WTC11 (cell line): ENCODE measurements around the gene LGR6. TPM values are rescaled to one million over a fixed set of nuclear protein-coding genes. Genes with fewer than 3 reads are reported as not detected.

ENCODE experiments used
- ATAC-seq: fragments of 200-7000 bp; cut with Tn5 transposase; 2 replicates; pipeline ENCODE4 v1.10.0; 2021; ENCODE audit warnings: mild to moderate bottlenecking, moderate library complexity
- CTCF ChIA-PET: fragments of 300-600 bp; sonication (Branson Sonifier 250); formaldehyde crosslinking; loops from one replicate; lab custom pipeline; 2021; ENCODE audit warnings: antibody characterized with exemption; lab: Charles Lee
- POLR2A ChIA-PET: fragments of 350-600 bp; sonication (Branson Sonifier 250); formaldehyde crosslinking; loops from one replicate; lab custom pipeline; 2021; ENCODE audit warnings: antibody characterized with exemption; lab: Charles Lee
- DNase-seq: peaks from one replicate; pipeline ENCODE4 v3.0.0; 2021; ENCODE audit warnings: low spot score
- H3K27ac Mint-ChIP-seq: 2 replicates; pipeline ENCODE4 v1.8.0; 2021; ENCODE audit warnings: mixed read lengths
- H3K27me3 Mint-ChIP-seq: 2 replicates; pipeline ENCODE4 v1.8.0; 2021; ENCODE audit warnings: low read depth, mild to moderate bottlenecking, moderate library complexity, mixed read lengths
- H3K36me3 Mint-ChIP-seq: 2 replicates; pipeline ENCODE4 v1.8.0; 2021; ENCODE audit warnings: mixed read lengths
- H3K4me1 Mint-ChIP-seq: 2 replicates; pipeline ENCODE4 v1.8.0; 2022; ENCODE audit warnings: mixed read lengths
- H3K4me3 Mint-ChIP-seq: 2 replicates; pipeline ENCODE4 v1.8.0; 2021; ENCODE audit warnings: mild to moderate bottlenecking, moderate library complexity, mixed read lengths
- H3K9me3 Mint-ChIP-seq: 2 replicates; pipeline ENCODE4 v1.8.0; 2021; ENCODE audit warnings: mixed read lengths
- CDX4 ChIP-seq: fragments of 250-450 bp; sonication (Bioruptor Pico); IDR thresholded peaks from 2 replicates; pipeline ENCODE4 v1.9.0; 2021; ENCODE audit warnings: moderate library complexity, mild to moderate bottlenecking, inconsistent platforms, borderline replicate concordance
- ETV6 ChIP-seq: sonication (generic); formaldehyde crosslinking; IDR thresholded peaks from 2 replicates; pipeline ENCODE4 v1.8.1; 2022; ENCODE audit warnings: mild to moderate bottlenecking, missing genetic modification reagents
- FOXP4 ChIP-seq: sonication (generic); formaldehyde crosslinking; IDR thresholded peaks from 2 replicates; pipeline ENCODE4 v1.8.0; 2022; ENCODE audit warnings: mild to moderate bottlenecking, missing genetic modification reagents
- IRF2 ChIP-seq: sonication (generic); formaldehyde crosslinking; IDR thresholded peaks from 2 replicates; pipeline ENCODE4 v1.8.0; 2022; ENCODE audit warnings: low read depth, missing genetic modification reagents, borderline replicate concordance
- JAZF1 ChIP-seq: fragments of 250-450 bp; sonication (Bioruptor Pico); IDR thresholded peaks from 2 replicates; pipeline ENCODE4 v1.9.0; 2021; ENCODE audit warnings: moderate library complexity, mild to moderate bottlenecking, inconsistent platforms
- MAX ChIP-seq: sonication (generic); formaldehyde crosslinking; IDR thresholded peaks from 2 replicates; pipeline ENCODE4 v1.8.0; 2022; ENCODE audit warnings: mild to moderate bottlenecking, missing genetic modification reagents
- NR1H2 ChIP-seq: sonication (generic); formaldehyde crosslinking; IDR thresholded peaks from 2 replicates; pipeline ENCODE4 v1.9.0; 2021; ENCODE audit warnings: mild to moderate bottlenecking, moderate library complexity, missing genetic modification reagents
- NR2C2 ChIP-seq: sonication (generic); formaldehyde crosslinking; IDR thresholded peaks from 2 replicates; pipeline ENCODE4 v1.8.0; 2022; ENCODE audit warnings: mild to moderate bottlenecking, missing genetic modification reagents
- SMAD3 ChIP-seq: sonication (generic); formaldehyde crosslinking; IDR thresholded peaks from 2 replicates; pipeline ENCODE4 v1.8.0; 2022; ENCODE audit warnings: missing genetic modification reagents, mild to moderate bottlenecking, borderline replicate concordance
- SMAD4 ChIP-seq: sonication (generic); formaldehyde crosslinking; IDR thresholded peaks from 2 replicates; pipeline ENCODE4 v1.8.0; 2022; ENCODE audit warnings: mild to moderate bottlenecking, missing genetic modification reagents
- ZBTB43 ChIP-seq: sonication (generic); formaldehyde crosslinking; IDR thresholded peaks from 2 replicates; pipeline ENCODE4 v1.8.1; 2023; ENCODE audit warnings: mild to moderate bottlenecking, missing genetic modification reagents
- ZNF263 ChIP-seq: sonication (generic); formaldehyde crosslinking; IDR thresholded peaks from 2 replicates; pipeline ENCODE4 v1.8.1; 2022; ENCODE audit warnings: low read depth, mild to moderate bottlenecking, moderate library complexity, missing genetic modification reagents
- total RNA-seq: library from RNA; stranded (reverse); gene quantifications from 3 replicates; pipeline ENCODE4 v1.2.3, GENCODE V29; 2021
- TF ChIP-seq, protein P1 (sequence below): sonication (generic); formaldehyde crosslinking; IDR thresholded peaks from 2 replicates; pipeline ENCODE4 v1.8.0; 2023; ENCODE audit warnings: mild to moderate bottlenecking, missing genetic modification reagents
- TF ChIP-seq, protein P2 (sequence below): sonication (generic); formaldehyde crosslinking; IDR thresholded peaks from 2 replicates; pipeline ENCODE4 v1.8.1; 2022; ENCODE audit warnings: mild to moderate bottlenecking, moderate library complexity, missing genetic modification reagents
- TF ChIP-seq, protein P3 (sequence below): sonication (generic); formaldehyde crosslinking; IDR thresholded peaks from 2 replicates; pipeline ENCODE4 v1.8.1; 2022; ENCODE audit warnings: mild to moderate bottlenecking, missing genetic modification reagents, moderate library complexity, borderline replicate concordance
- TF ChIP-seq, protein P4 (sequence below): fragments of 250-450 bp; sonication (Bioruptor Pico); conservative IDR thresholded peaks from 2 replicates; pipeline ENCODE4 v1.9.0; 2021; ENCODE audit warnings: mild to moderate bottlenecking

Gene LGR6
- total RNA-seq, 1 experiment from 2014 or later = 1.1 TPM

- Mint-ChIP-seq H3K9me3 (no peaks in the 10 kb centered on the region), H3K4me1 (peaks cover 50% of the 10 kb centered on the region), H3K4me3 (no peak overlapping the region)
- ATAC-seq = no peak
- DNase-seq = no peak
- CTCF ChIA-PET = interaction anchor here (0.6 to 6.0 kb wide), 7 partner anchors 8 to 175 kb away, joined by 3 to 73 read pairs (median 3); partner anchors contain the start of gene GPR37L1
- TF ChIP-seq, protein P1, sequence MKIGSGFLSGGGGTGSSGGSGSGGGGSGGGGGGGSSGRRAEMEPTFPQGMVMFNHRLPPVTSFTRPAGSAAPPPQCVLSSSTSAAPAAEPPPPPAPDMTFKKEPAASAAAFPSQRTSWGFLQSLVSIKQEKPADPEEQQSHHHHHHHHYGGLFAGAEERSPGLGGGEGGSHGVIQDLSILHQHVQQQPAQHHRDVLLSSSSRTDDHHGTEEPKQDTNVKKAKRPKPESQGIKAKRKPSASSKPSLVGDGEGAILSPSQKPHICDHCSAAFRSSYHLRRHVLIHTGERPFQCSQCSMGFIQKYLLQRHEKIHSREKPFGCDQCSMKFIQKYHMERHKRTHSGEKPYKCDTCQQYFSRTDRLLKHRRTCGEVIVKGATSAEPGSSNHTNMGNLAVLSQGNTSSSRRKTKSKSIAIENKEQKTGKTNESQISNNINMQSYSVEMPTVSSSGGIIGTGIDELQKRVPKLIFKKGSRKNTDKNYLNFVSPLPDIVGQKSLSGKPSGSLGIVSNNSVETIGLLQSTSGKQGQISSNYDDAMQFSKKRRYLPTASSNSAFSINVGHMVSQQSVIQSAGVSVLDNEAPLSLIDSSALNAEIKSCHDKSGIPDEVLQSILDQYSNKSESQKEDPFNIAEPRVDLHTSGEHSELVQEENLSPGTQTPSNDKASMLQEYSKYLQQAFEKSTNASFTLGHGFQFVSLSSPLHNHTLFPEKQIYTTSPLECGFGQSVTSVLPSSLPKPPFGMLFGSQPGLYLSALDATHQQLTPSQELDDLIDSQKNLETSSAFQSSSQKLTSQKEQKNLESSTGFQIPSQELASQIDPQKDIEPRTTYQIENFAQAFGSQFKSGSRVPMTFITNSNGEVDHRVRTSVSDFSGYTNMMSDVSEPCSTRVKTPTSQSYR (CRISPR knock-in tag) = no peak
- TF ChIP-seq CDX4 (CRISPR knock-in tag) = no peak
- TF ChIP-seq IRF2 = no peak
- TF ChIP-seq, protein P2, sequence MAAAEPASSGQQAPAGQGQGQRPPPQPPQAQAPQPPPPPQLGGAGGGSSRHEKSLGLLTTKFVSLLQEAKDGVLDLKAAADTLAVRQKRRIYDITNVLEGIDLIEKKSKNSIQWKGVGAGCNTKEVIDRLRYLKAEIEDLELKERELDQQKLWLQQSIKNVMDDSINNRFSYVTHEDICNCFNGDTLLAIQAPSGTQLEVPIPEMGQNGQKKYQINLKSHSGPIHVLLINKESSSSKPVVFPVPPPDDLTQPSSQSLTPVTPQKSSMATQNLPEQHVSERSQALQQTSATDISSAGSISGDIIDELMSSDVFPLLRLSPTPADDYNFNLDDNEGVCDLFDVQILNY (CRISPR knock-in tag) = no peak
- TF ChIP-seq ZBTB43 = no peak
- TF ChIP-seq NR2C2 (CRISPR knock-in tag) = no peak
- no peak for TF ChIP-seq FOXP4 (CRISPR knock-in tag)
- TF ChIP-seq, all 79 proteins: peak for 0
- Mint-ChIP-seq H3K36me3 (no peaks in the 10 kb centered on the region), H3K27me3 (no peaks in the 10 kb centered on the region; the same call in 1 of the 2 replicates), H3K27ac (no peak overlapping the region)
- POLR2A ChIA-PET = no interaction called here
Measured at GRCh38 chr1:202163281-202164270, 30.0 kb upstream of the LGR6 start.

DNA sequence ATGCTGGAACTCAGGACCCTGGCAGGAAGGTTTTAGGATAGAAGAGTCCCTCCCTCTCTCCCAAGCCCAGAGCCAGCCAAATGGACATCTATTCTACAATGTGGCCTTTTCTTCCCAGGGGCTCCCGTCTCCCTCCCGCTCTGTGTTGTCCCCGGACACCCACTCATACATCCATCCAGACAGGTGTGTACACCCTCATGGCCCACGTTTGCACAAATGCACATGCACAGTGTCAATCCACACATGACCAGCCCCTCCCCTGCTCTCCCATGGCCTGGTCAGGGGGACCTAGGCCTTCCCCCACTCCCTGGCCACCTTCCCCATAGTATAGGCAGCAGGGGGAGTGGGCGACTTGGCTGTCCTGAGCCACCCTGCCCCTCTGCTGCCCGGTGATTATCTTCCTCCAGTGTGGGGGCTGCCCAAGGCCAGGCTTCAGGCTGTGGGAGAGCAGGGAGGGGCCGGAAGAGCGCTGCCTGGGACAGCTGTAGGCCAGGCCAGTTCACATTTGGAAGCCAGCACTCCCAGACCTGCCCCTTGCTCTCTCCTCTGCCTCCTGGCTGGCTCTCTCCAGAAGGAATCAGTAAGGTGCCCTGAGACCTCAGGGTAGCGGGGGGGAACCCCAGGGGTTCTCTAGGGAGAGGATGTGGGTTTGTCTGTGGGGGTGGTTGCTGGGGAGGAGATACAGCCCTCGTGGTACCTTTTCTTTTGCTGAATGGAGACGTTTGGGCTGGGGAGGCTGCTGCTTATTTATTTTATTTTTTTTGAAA lies 29.1 kb upstream of the LGR6 start:
- no peak overlapping the region for H3K4me3 Mint-ChIP-seq
- DNase-seq (no peak), ATAC-seq (no peak)
- no peak overlapping the region for H3K27ac Mint-ChIP-seq
- H3K36me3 Mint-ChIP-seq = no peaks in the 10 kb centered on the region
- no peaks in the 10 kb centered on the region; the same call in 1 of the 2 replicates for H3K27me3 Mint-ChIP-seq
- no peaks in the 10 kb centered on the region for H3K9me3 Mint-ChIP-seq
- POLR2A ChIA-PET = no interaction called here
- peaks cover 43% of the 10 kb centered on the region for H3K4me1 Mint-ChIP-seq
- CTCF ChIA-PET = interaction anchor here (1.0 to 6.0 kb wide), 3 partner anchors 9 to 29 kb away, joined by 5 to 73 read pairs (median 5); partner anchors contain the start of gene LGR6
- TF ChIP-seq SMAD3 (CRISPR knock-in tag) (no peak), ETV6 (CRISPR knock-in tag) (no peak), SMAD4 (CRISPR knock-in tag) (no peak), ZNF263 (CRISPR knock-in tag) (no peak), NR1H2 (CRISPR knock-in tag) (no peak), MAX (no peak), JAZF1 (no peak)
- TF ChIP-seq, protein P3, sequence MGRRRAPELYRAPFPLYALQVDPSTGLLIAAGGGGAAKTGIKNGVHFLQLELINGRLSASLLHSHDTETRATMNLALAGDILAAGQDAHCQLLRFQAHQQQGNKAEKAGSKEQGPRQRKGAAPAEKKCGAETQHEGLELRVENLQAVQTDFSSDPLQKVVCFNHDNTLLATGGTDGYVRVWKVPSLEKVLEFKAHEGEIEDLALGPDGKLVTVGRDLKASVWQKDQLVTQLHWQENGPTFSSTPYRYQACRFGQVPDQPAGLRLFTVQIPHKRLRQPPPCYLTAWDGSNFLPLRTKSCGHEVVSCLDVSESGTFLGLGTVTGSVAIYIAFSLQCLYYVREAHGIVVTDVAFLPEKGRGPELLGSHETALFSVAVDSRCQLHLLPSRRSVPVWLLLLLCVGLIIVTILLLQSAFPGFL (CRISPR knock-in tag) = no peak
- TF ChIP-seq, protein P4, sequence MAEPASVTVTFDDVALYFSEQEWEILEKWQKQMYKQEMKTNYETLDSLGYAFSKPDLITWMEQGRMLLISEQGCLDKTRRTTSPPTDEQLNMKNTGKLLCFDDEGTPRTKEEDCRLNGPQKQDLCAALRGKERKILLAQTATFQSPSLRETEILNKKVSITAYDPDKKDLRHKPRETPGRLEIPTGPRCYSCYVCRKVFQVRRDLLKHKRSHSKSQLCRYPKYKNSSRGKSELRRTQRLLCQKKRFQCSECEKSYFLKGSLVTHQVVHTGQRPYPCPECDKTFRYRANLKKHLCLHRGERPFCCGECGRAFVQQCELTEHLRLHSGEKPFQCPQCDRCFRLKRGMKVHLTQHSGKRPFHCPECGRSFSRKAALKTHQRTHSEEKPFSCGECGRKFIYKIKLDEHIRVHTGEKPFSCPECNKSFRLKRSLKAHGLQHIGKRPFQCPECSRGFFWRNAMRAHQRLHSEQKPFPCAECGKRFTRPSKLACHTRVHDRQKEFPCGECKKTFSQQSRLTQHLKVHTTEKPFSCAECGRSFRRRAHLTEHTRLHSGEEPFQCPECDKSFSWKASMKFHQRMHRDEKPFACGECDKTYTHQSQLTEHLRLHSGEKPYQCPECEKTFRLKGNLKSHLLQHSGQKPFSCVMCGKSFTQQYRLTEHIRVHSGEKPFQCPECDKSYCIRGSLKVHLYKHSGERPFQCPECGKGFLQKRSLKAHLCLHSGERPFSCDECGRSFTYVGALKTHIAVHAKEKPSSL (CRISPR knock-in tag) = no peak
